K562 (cell line): Measurements from ENCODE around the gene PNRC1. TPM values are rescaled to one million over a fixed set of nuclear protein-coding genes. Genes with fewer than 3 reads are reported as not detected.
A peak's percentile ranks its signal among the peaks of the same experiment; 100 is the strongest.

ENCODE experiments used
- CGGBP1 ChIP-seq: fragments of 250-450 bp; sonication (Bioruptor Pico); IDR thresholded peaks from 2 replicates; pipeline ENCODE4 v1.9.0; 2021; ENCODE audit warnings: mild to moderate bottlenecking
- CHD2 ChIP-seq: IDR thresholded peaks from 2 replicates; pipeline ENCODE4 v1.6.1; 2011; ENCODE audit warnings: low read depth, low read length
- DPF2 ChIP-seq: fragments of 450-650 bp; IDR thresholded peaks from 2 replicates; pipeline ENCODE4 v1.6.1; 2016
- GTF2A2 ChIP-seq: IDR thresholded peaks from 2 replicates; pipeline ENCODE4 v1.6.1; 2016; ENCODE audit warnings: mild to moderate bottlenecking, missing genetic modification characterization, missing compliant biosample characterization
- KAT7 ChIP-seq: sonication (generic); formaldehyde crosslinking; IDR thresholded peaks from 2 replicates; pipeline ENCODE4 v1.8.0; 2022; ENCODE audit warnings: missing genetic modification reagents, mild to moderate bottlenecking, borderline replicate concordance
- KLF6 ChIP-seq: fragments of 250-450 bp; sonication (Bioruptor Pico); IDR thresholded peaks from 2 replicates; pipeline ENCODE4 v1.4.0; 2020; ENCODE audit warnings: mild to moderate bottlenecking, moderate library complexity, borderline replicate concordance
- LCOR ChIP-seq: sonication (generic); formaldehyde crosslinking; IDR thresholded peaks from 2 replicates; pipeline ENCODE4 v1.8.0; 2022; ENCODE audit warnings: mild to moderate bottlenecking, missing genetic modification reagents
- MAFF ChIP-seq: IDR thresholded peaks from 2 replicates; pipeline ENCODE4 v1.6.1; 2012; ENCODE audit warnings: low read length, improper control_type of control experiment
- MEF2D ChIP-seq: conservative IDR thresholded peaks from 2 replicates; pipeline ENCODE4 v1.6.1; 2016; ENCODE audit warnings: low read depth, missing genetic modification characterization, missing compliant biosample characterization
- MYBL2 ChIP-seq, 2 experiments: fragments of 450-650 bp in 1 of 2; sonication (generic) in 1 of 2; formaldehyde crosslinking in 1 of 2; IDR thresholded peaks; 2 replicates each; pipeline versions ENCODE4 v1.6.1 to v1.8.1; 2017 to 2022; ENCODE audit warnings: borderline replicate concordance in 1 of 2, inconsistent platforms in 1 of 2, low read depth in 1 of 2, mild to moderate bottlenecking in 1 of 2, missing genetic modification reagents in 1 of 2, moderate library complexity in 1 of 2
- NBN ChIP-seq: fragments of 450-650 bp; IDR thresholded peaks from 2 replicates; pipeline ENCODE4 v1.6.1; 2016; ENCODE audit warnings: low read depth, mild to moderate bottlenecking
- PHB2 ChIP-seq: fragments of 450-650 bp; IDR thresholded peaks from 2 replicates; pipeline ENCODE4 v1.6.1; 2017; ENCODE audit warnings: low read depth
- PHF8 ChIP-seq: fragments of 200-600 bp; sonication (generic); IDR thresholded peaks from 2 replicates; pipeline ENCODE4 v1.6.1; 2012; ENCODE audit warnings: mixed run types, mild to moderate bottlenecking, inconsistent platforms, low read length, moderate library complexity, borderline replicate concordance
- POLR2A ChIP-seq: fragments of 450-650 bp; conservative IDR thresholded peaks from 2 replicates; pipeline ENCODE4 v1.6.1; 2016
- SFPQ ChIP-seq: fragments of 200-400 bp; formaldehyde crosslinking; IDR thresholded peaks from 2 replicates; pipeline ENCODE4 v1.6.1; 2017; ENCODE audit warnings: mild to moderate bottlenecking, low read depth, low read length, moderate library complexity
- TOE1 ChIP-seq, 2 experiments: fragments of 450-650 bp in 1 of 2; sonication (generic) in 1 of 2; formaldehyde crosslinking in 1 of 2; IDR thresholded peaks; 2 replicates each; pipeline versions ENCODE4 v1.7.1 to v1.8.0; 2016 to 2022; ENCODE audit warnings: borderline replicate concordance in 2 of 2, mild to moderate bottlenecking in 2 of 2, antibody characterized with exemption in 1 of 2, inconsistent platforms in 1 of 2, low read depth in 1 of 2, missing genetic modification reagents in 1 of 2, moderate library complexity in 1 of 2
- ZNF584 ChIP-seq: fragments of 200-800 bp; sonication (Bioruptor generic); IDR thresholded peaks from 2 replicates; pipeline ENCODE4 v1.6.1; 2016; ENCODE audit warnings: low read depth, mild to moderate bottlenecking, missing genetic modification characterization, missing compliant biosample characterization
- ZNF696 ChIP-seq: fragments of 250-450 bp; sonication (Bioruptor Pico); conservative IDR thresholded peaks from 2 replicates; pipeline ENCODE4 v1.4.0; 2020; ENCODE audit warnings: mild to moderate bottlenecking, moderate library complexity
- polyA plus RNA-seq, 8 experiments: library from polyadenylated mRNA; depleted of rRNA in 4 of 8; stranded (reverse) in 5 of 8; unstranded in 3 of 8; fragments of >200 nt; fragmentation: Nextera tagmentation in 2 of 8; fragmentation: Illumina TruSeq in 1 of 8; extraction: Ambion mirVana in 2 of 8; extraction: Trizol in 1 of 8; gene quantifications; 2 replicates each; pipeline versions ENCODE4 v1.2.1 to v1.2.3, GENCODE V29; 2011 to 2014; ENCODE audit warnings: inconsistent platforms in 1 of 8, missing spikeins in 1 of 8
- total RNA-seq, 7 experiments: library from RNA; depleted of rRNA in 6 of 7; stranded (reverse); fragments of >200 nt in 6 of 7; fragmentation: Illumina TruSeq in 2 of 7; extraction: Trizol in 2 of 7; gene quantifications; 2 replicates each; pipeline versions ENCODE4 v1.2.1 to v1.2.3, GENCODE V29; 2011 to 2021; ENCODE audit warnings: low replicate concordance in 1 of 7
- TF ChIP-seq, protein P1 (sequence below): sonication (generic); formaldehyde crosslinking; IDR thresholded peaks from 2 replicates; pipeline ENCODE4 v1.8.0; 2022; ENCODE audit warnings: missing genetic modification reagents, mild to moderate bottlenecking, borderline replicate concordance
- TF ChIP-seq, protein P2 (sequence below), 2 experiments: IDR thresholded peaks; 2 replicates each; pipeline ENCODE4 v1.6.1; 2011; ENCODE audit warnings: borderline replicate concordance in 1 of 2, control low read depth in 1 of 2, low read depth in 1 of 2, low read length in 1 of 2, mild to moderate bottlenecking in 1 of 2, mixed read lengths in 1 of 2, moderate library complexity in 1 of 2; ENCODE audit not compliant: insufficient read depth in 1 of 2, insufficient read length in 1 of 2, poor library complexity in 1 of 2, severe bottlenecking in 1 of 2; ENCODE audit errors: extremely low read depth in 1 of 2
- TF ChIP-seq, protein P3 (sequence below): sonication (generic); formaldehyde crosslinking; IDR thresholded peaks from 2 replicates; pipeline ENCODE4 v1.9.0; 2022; ENCODE audit warnings: mild to moderate bottlenecking, missing genetic modification reagents

PNRC1 gene
- total and polyA plus RNA-seq, 9 of the 15 experiments (the other 6 are each of a cell fraction or from before 2014, with no cell fraction given), result 1.2 to 10.8 (median 6.5) TPM

DNA sequence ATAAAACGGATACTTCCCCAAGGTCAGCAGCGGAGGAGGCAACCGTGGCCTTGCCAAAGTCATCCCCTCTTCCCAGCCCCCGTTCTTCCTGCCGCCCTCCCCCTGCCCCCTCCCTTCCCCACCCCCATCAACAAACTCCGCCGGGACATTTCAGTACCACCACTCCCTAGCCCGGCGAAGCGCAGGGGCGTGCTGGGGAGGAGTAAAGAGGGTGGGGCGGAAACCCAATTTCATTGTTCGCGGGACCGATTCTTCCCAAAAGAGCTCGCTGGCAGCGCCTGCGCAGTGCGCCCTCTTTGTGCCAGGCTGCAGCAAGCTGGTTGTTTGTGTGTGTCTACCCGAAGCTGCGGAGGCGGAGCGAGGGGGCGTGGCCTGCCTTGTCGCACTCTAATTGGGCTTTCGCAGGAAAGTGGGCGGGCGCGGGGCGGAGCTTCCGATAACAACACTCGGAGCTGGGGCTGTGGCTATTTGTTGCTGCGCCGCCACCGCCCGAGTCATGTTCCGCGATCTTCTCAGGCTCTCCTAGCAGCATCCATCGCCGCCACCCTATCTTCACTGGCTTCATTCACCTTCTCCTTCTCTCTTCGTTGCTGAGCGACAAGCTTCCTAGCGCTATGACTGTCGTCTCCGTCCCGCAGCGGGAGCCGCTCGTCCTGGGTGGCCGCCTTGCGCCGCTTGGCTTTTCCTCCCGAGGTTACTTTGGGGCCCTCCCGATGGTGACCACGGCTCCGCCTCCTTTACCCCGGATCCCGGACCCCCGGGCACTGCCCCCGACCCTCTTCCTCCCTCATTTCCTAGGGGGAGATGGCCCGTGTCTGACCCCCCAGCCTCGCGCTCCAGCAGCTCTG is at the start of gene PNRC1 (continued):
- TF ChIP-seq, protein P1, sequence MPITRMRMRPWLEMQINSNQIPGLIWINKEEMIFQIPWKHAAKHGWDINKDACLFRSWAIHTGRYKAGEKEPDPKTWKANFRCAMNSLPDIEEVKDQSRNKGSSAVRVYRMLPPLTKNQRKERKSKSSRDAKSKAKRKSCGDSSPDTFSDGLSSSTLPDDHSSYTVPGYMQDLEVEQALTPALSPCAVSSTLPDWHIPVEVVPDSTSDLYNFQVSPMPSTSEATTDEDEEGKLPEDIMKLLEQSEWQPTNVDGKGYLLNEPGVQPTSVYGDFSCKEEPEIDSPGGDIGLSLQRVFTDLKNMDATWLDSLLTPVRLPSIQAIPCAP, result no peak
- TF ChIP-seq MEF2D (tag) (no peak), NBN (0 out of 2 replicates have a peak, but pooled peaks have one; percentile 69), LCOR (CRISPR knock-in tag) (no peak), MAFF (no peak), GTF2A2 (tag) (0 out of 2 replicates have a peak, but pooled peaks have one; percentile 39), ZNF584 (CRISPR knock-in tag) (no peak), PHB2 (no peak), ZNF696 (CRISPR knock-in tag) (no peak), TOE1 (IDR thresholded peaks at IDR 0.05; ENCODE audit: borderline replicate concordance) (no peak), TOE1 (CRISPR knock-in tag; IDR thresholded peaks at IDR 0.05; ENCODE audit: borderline replicate concordance, low read depth) (no peak), KLF6 (CRISPR knock-in tag) (no peak), PHF8 (peak; percentile 78), KAT7 (CRISPR knock-in tag) (no peak), SFPQ (no peak), CHD2 (no peak), CGGBP1 (CRISPR knock-in tag) (no peak), DPF2 (0 out of 2 replicates have a peak, but pooled peaks have one; percentile 24), MYBL2 (IDR thresholded peaks at IDR 0.05; ENCODE audit: low read depth) (no peak), MYBL2 (CRISPR knock-in tag; IDR thresholded peaks at IDR 0.05; ENCODE audit: borderline replicate concordance) (no peak), POLR2A (peak; percentile 89)
- TF ChIP-seq, protein P2, sequence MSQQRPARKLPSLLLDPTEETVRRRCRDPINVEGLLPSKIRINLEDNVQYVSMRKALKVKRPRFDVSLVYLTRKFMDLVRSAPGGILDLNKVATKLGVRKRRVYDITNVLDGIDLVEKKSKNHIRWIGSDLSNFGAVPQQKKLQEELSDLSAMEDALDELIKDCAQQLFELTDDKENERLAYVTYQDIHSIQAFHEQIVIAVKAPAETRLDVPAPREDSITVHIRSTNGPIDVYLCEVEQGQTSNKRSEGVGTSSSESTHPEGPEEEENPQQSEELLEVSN (IDR thresholded peaks at IDR 0.05; ENCODE audit: borderline replicate concordance in 1 of 2, extremely low read depth in 1 of 2, insufficient read depth in 1 of 2, insufficient read length in 1 of 2, low read depth in 1 of 2, low read length in 1 of 2, poor library complexity in 1 of 2, severe bottlenecking in 1 of 2), result no peak
- TF ChIP-seq, protein P3, sequence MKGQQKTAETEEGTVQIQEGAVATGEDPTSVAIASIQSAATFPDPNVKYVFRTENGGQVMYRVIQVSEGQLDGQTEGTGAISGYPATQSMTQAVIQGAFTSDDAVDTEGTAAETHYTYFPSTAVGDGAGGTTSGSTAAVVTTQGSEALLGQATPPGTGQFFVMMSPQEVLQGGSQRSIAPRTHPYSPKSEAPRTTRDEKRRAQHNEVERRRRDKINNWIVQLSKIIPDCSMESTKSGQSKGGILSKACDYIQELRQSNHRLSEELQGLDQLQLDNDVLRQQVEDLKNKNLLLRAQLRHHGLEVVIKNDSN (CRISPR knock-in tag), result no peak
